ENCODE measurements around the gene ITPR1. TPM values are rescaled to one million over a fixed set of nuclear protein-coding genes. Genes with fewer than 3 reads are reported as not detected.

Gene ITPR1
- total RNA-seq, 1 donor from 2014 or later, result 30.4 TPM

GRCh38 chr3:4856564-4856963 lies 363.4 kb downstream of the ITPR1 start:
- no peak for DNase-seq

GRCh38 chr3:4856986-4857385 lies 363.8 kb downstream of the ITPR1 start:
- no peak for DNase-seq

- DNase-seq, result no peak
Observed at GRCh38 chr3:4859788-4860187, 366.6 kb downstream of the ITPR1 start.

GRCh38 chr3:4862973-4863372 lies 369.8 kb downstream of the ITPR1 start:
- DNase-seq, result no peak

GRCh38 chr3:4864503-4864902 lies 371.4 kb downstream of the ITPR1 start:
- DNase-seq, result no peak

GRCh38 chr3:4865714-4866113 lies 372.6 kb downstream of the ITPR1 start:
- no peak for DNase-seq

GRCh38 chr3:4866866-4867265 lies 373.7 kb downstream of the ITPR1 start:
- peak; percentile 60 for DNase-seq

GRCh38 chr3:4877173-4877787 lies 384.1 kb downstream of the ITPR1 start:
- no peak for DNase-seq

- no peak for DNase-seq
Observed at GRCh38 chr3:4880850-4881249, 387.7 kb downstream of the ITPR1 start.

GRCh38 chr3:4882548-4882947 lies 389.4 kb downstream of the ITPR1 start:
- DNase-seq, result no peak

- no peak for DNase-seq
Observed at GRCh38 chr3:4883011-4883410, 389.9 kb downstream of the ITPR1 start.

- no peak for DNase-seq
Observed at GRCh38 chr3:4884888-4885287, 391.7 kb downstream of the ITPR1 start.

GRCh38 chr3:4885316-4885715 lies 392.2 kb downstream of the ITPR1 start:
- no peak for DNase-seq

GRCh38 chr3:4886448-4886847 lies 393.3 kb downstream of the ITPR1 start:
- DNase-seq, result no peak

GRCh38 chr3:4887177-4887576 lies 394.0 kb downstream of the ITPR1 start:
- DNase-seq, result no peak

GRCh38 chr3:4888913-4889846 lies 396.0 kb downstream of the ITPR1 start:
- DNase-seq, result no peak

- DNase-seq, result no peak
Observed at GRCh38 chr3:4889896-4890295, 396.7 kb downstream of the ITPR1 start.

GRCh38 chr3:4894891-4895530 lies 401.9 kb downstream of the ITPR1 start:
- DNase-seq, result no peak

GRCh38 chr3:4895838-4896237 lies 402.7 kb downstream of the ITPR1 start:
- DNase-seq, result peak; percentile 42
